ENCODE measurements around the gene CLTCL1.

CLTCL1 gene

DNA sequence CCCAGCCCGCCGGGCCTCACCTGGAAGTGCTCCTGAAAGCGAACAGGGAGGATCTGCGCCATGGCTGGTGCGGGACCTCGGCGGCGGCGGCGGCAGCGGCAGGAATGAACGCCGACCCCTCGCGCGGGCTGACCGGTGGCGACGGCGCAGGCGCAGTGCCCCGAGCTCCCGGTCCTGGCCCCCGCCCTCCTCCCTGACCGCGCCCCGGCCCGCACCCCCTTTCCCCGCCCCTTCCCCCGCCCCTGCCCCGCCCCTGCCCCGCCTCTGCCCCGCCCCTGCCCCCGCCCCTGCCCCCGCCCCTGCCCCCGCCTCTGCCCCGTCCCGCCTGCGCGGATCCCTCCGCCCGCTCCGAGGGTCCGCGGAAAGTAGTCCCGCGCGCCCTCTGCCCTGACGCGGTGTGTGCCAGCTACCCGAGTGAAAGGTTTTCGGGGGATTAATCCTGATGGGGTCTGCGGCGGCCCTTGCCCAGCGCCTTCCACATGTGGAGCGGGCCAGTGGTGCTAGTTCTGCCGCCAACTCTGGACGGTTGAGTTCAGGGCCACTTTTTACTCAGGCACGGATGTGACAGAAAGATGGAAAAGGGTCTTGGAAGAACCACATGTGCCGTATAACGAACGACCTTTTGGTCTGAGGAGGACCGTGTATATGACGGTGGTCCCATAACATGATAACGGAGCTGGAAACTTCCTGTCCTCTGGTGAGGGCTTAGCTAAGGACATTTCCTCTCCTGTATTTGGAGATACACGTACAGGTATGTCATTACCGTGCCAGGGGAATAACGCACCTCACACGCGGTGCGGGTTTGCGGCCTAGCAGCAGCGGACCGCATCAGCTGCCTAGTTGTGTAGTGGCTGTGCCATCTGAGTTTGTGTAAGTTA, at the start of gene CLTCL1:
CLTCL1 (minus strand) TSS at position 140 of the 878 bp plus-strand sequence; CDS start at position 62, 78 bp downstream.
- TF ChIP-seq, protein P1, sequence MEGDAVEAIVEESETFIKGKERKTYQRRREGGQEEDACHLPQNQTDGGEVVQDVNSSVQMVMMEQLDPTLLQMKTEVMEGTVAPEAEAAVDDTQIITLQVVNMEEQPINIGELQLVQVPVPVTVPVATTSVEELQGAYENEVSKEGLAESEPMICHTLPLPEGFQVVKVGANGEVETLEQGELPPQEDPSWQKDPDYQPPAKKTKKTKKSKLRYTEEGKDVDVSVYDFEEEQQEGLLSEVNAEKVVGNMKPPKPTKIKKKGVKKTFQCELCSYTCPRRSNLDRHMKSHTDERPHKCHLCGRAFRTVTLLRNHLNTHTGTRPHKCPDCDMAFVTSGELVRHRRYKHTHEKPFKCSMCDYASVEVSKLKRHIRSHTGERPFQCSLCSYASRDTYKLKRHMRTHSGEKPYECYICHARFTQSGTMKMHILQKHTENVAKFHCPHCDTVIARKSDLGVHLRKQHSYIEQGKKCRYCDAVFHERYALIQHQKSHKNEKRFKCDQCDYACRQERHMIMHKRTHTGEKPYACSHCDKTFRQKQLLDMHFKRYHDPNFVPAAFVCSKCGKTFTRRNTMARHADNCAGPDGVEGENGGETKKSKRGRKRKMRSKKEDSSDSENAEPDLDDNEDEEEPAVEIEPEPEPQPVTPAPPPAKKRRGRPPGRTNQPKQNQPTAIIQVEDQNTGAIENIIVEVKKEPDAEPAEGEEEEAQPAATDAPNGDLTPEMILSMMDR (IDR thresholded peaks at IDR 0.05): no peak

GRCh38 chr22:19337137-19337536, 45.6 kb upstream of the CLTCL1 start:
- TF ChIP-seq, protein P1 (IDR thresholded peaks at IDR 0.05): no peak

DNA sequence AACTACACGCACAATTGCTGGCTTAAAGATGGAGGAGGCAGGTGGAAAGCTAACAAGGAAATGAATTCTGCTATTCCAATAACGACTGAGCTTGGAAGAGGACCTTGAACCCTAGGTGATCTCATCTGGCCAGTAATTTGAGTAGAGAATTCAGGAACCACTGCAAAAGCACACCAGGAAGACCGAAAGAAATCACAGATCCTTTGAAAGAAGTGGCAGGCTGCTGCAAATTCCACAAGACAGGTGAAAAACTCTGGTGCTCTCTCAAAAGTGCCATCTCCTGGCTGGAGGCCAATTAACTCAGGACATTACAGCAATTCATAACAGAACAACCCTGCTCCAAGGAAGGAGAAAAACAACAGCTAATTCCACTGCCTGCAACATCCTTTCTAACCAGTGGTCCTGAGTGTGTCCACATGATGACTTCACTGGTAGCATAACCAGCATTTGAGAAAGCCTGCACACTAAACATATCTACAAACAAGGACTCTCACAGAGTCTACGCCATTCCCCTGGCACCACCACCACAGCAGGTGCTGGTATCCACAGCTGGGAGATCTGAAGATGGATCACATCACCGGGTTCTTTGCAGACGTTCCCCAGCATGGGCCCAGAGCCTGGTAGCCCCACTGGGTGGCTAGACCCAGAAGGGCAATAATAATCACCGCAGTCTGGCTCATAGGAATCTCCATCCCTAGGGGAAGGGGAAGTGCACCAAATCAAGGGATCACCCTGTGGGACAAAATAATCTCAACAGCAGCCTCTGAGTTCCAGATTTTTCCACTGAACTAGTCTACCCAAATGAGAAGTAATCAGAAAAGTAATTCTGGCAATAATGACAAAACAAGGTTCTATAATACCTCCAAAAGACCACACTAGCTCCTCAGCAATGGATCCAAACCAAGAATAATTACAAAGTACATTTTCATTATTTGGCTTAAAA, 44.9 kb upstream of the CLTCL1 start:
- TF ChIP-seq, protein P1 (IDR thresholded peaks at IDR 0.05): no peak

DNA sequence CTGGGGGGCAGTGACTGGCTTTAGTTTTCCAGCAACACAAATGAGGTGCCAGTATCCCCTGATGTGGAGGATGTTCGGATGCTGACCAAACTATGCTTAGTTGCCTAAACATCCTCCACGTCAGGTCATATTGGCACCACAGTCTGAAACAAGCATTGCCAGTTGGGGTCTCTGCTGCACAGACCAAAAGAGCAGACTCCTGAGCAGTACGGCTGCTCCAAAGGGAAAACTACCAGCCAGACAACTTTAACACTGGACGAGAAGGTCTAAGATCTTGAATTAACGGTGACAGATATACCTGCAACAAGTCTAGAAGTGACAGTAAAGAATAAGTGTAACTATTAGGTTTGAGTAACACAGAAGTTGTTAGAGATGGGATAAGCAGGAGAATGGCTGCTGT, 40.5 kb upstream of the CLTCL1 start:
- TF ChIP-seq, protein P1 (IDR thresholded peaks at IDR 0.05): no peak

DNA sequence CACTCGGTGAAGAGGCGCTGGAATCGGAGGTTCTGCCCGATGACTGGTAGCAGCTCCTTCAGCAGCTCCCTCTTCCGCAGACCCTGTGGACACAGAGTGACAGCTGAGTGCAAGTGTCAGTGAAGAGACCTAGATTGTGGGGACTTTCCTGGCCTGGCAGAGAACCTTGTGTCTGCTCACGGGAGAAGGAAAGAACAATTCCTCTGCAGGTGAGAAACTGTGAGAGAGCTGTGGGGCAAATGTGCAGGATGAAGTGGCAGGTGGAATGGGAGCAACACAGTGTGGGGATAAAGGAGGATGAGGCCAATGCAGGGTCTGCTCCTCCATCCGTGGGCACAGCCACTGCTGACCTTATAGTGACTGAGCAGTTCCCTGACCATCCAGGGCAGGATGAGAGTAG, 40.0 kb upstream of the CLTCL1 start:
- TF ChIP-seq, protein P1 (IDR thresholded peaks at IDR 0.05): no peak

- TF ChIP-seq, protein P1 (IDR thresholded peaks at IDR 0.05): no peak
Measured at GRCh38 chr22:19330865-19331418, 39.4 kb upstream of the CLTCL1 start.

DNA sequence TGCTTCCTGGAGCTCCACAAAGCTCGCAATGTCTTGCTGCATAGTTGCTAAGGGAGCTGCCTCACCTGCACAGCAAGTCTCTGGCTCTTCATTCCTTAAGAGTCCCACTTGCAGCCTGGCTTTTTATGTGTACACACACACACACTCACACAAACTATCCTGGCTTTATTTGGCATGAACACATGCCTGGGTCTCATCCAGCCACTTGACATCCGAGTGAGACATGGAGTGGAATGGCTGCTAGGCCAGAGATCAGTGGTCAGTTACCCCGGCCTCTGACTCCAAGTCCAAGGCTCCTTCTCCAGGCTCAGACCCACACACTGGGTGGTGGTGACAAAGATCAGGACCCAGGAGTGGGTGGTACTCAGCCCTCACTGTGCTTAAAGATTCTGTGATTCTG, 37.9 kb upstream of the CLTCL1 start:
- TF ChIP-seq, protein P1 (IDR thresholded peaks at IDR 0.05): no peak

All from LNCAP (cell line).